ENCODE measurements around the gene NMNAT1.

GRCh38 chr1:9996624-9997582 lies 53.6 kb downstream of the NMNAT1 start, which contains the start of gene RBP7:
- TF ChIP-seq EP300 (IDR thresholded peaks at IDR 0.05; ENCODE audit: low read depth): no peak
- TF ChIP-seq CTCF (IDR thresholded peaks at IDR 0.05): no peak
- no peak for TF ChIP-seq POLR2AphosphoS5 (IDR thresholded peaks at IDR 0.05)

Measured in transverse colon (tissue), 4 donors.